Osteocyte (in vitro differentiated cells): Measurements from ENCODE around the gene FBXO34. TPM values are rescaled to one million over a fixed set of nuclear protein-coding genes. Genes with fewer than 3 reads are reported as not detected.

Source experiments
- DNase-seq: peaks from one replicate; pipeline ENCODE4 v3.0.0; 2021; ENCODE audit warnings: mixed read lengths; ENCODE audit not compliant: unreplicated experiment; ENCODE audit errors: extremely low spot score
- H3K27ac Mint-ChIP-seq: one replicate; pipeline ENCODE4 v1.8.0; 2021; ENCODE audit warnings: mild to moderate bottlenecking, mixed read lengths; ENCODE audit not compliant: unreplicated experiment
- H3K27me3 Mint-ChIP-seq: one replicate; pipeline ENCODE4 v1.8.0; 2021; ENCODE audit warnings: mixed read lengths; ENCODE audit not compliant: unreplicated experiment
- H3K36me3 Mint-ChIP-seq: one replicate; pipeline ENCODE4 v1.8.0; 2021; ENCODE audit warnings: mixed read lengths; ENCODE audit not compliant: unreplicated experiment
- H3K4me1 Mint-ChIP-seq: one replicate; pipeline ENCODE4 v1.8.0; 2021; ENCODE audit warnings: mixed read lengths; ENCODE audit not compliant: unreplicated experiment
- H3K4me3 Mint-ChIP-seq: one replicate; pipeline ENCODE4 v1.8.0; 2021; ENCODE audit warnings: mild to moderate bottlenecking, moderate library complexity, mixed read lengths; ENCODE audit not compliant: unreplicated experiment
- H3K9me3 Mint-ChIP-seq: one replicate; pipeline ENCODE4 v1.8.0; 2021; ENCODE audit warnings: mixed read lengths; ENCODE audit not compliant: unreplicated experiment
- total RNA-seq: library from RNA; stranded (reverse); gene quantifications from 2 replicates; pipeline ENCODE4 v1.2.1, GENCODE V29; 2021
- TF ChIP-seq, protein P1 (sequence below): fragments of 200-600 bp; sonication (generic); IDR thresholded peaks from 2 replicates; pipeline ENCODE4 v1.5.0; 2021; ENCODE audit warnings: antibody characterized with exemption, mild to moderate bottlenecking, moderate library complexity

Gene FBXO34
- total RNA-seq, 1 donor from 2014 or later, result 16.4 TPM

DNA sequence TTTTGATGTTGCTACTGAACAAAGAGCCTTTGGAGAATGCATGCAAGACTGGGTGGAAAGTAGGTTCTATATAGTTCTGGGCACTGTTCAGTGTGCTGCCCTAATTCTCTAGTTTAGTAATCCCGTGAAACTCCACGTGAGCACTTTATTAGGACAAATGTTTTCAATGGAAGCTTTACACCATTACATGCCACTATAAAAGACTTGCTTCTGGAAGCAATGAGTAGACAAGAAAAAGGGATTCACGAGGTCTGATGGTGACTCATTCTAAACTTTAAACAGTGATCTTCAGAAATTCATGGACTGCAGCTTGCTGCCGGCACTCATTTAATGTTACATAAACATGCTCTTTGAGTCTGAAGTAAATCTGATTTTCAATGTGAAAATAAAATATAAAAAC is 118.1 kb downstream of the FBXO34 start:
- Mint-ChIP-seq H3K36me3 (peaks cover 33% of the 10 kb centered on the region), H3K4me1 (peaks cover 19% of the 10 kb centered on the region), H3K27me3 (no peaks in the 10 kb centered on the region), H3K9me3 (no peaks in the 10 kb centered on the region), H3K27ac (peak overlapping the region; percentile 43), H3K4me3 (no peak overlapping the region)
- DNase-seq, result no peak
- TF ChIP-seq, protein P1, sequence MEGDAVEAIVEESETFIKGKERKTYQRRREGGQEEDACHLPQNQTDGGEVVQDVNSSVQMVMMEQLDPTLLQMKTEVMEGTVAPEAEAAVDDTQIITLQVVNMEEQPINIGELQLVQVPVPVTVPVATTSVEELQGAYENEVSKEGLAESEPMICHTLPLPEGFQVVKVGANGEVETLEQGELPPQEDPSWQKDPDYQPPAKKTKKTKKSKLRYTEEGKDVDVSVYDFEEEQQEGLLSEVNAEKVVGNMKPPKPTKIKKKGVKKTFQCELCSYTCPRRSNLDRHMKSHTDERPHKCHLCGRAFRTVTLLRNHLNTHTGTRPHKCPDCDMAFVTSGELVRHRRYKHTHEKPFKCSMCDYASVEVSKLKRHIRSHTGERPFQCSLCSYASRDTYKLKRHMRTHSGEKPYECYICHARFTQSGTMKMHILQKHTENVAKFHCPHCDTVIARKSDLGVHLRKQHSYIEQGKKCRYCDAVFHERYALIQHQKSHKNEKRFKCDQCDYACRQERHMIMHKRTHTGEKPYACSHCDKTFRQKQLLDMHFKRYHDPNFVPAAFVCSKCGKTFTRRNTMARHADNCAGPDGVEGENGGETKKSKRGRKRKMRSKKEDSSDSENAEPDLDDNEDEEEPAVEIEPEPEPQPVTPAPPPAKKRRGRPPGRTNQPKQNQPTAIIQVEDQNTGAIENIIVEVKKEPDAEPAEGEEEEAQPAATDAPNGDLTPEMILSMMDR, result no peak

DNA sequence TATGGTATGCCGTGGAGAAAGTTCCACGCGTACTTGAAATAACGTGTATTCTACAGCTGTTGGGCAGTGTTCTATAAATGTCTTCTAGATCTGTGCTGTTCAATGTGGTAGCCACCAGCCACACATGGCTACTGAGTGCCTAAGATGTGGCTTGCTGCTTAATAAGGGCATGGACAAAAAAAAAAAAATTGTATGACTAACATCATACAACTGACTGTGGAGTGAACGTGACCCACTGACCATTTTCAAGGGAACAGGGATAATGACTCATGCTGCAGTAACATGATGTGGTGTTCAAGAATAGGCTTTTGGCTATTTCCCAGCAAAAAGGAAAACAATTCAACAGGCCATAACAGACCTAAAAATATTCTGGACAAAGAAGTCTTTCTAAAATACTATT is 127.5 kb downstream of the FBXO34 start:
- Mint-ChIP-seq H3K4me1 (peaks cover 18% of the 10 kb centered on the region), H3K27me3 (no peaks in the 10 kb centered on the region), H3K27ac (peak overlapping the region; percentile 55), H3K9me3 (no peaks in the 10 kb centered on the region), H3K4me3 (no peak overlapping the region), H3K36me3 (peaks cover 12% of the 10 kb centered on the region)
- no peak for DNase-seq
- TF ChIP-seq, protein P1, result no peak

DNA sequence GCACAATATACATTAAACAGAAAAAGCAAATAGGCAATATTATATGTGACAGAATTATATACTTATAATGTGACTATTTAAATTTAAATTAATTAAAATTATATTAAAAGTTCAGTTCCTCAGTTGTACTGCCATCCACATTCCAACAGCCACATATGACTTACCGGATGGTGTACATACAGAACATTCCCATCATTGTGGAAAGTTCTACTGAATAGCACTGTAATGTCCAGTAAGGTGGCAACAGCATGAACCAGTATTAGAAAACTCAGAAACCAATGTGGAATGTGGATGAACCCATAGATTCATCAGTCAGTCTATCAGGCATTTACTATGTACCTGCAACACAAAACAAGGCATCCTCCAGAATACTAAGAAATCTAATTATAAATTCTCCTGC is 128.0 kb downstream of the FBXO34 start:
- Mint-ChIP-seq H3K36me3 (peaks cover 12% of the 10 kb centered on the region), H3K27ac (peak overlapping the region; percentile 55), H3K27me3 (no peaks in the 10 kb centered on the region), H3K9me3 (no peaks in the 10 kb centered on the region), H3K4me1 (peaks cover 18% of the 10 kb centered on the region), H3K4me3 (no peak overlapping the region)
- DNase-seq, result no peak
- TF ChIP-seq, protein P1, result no peak

DNA sequence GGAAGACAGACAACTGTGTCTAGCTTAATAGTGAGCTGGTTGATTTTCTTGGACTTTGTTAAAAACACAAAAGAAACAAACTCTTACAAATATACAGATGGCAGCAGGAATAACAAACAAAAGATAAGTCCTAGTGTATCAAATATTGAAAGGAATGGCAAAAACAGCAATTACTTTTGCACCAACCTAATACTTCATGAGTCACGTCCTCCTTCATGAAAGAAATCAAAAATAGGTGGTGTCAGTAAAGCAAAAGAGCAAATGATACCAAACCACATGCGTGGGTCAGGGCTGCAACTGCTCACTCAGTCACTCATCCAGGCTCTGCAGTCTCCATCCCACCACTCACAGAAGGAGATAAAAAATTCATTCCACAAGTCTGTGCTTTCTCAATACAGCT is 128.6 kb downstream of the FBXO34 start:
- peak overlapping the region; percentile 63 for H3K27ac Mint-ChIP-seq
- TF ChIP-seq, protein P1, result no peak
- no peak overlapping the region for H3K4me3 Mint-ChIP-seq
- H3K27me3 Mint-ChIP-seq, result no peaks in the 10 kb centered on the region
- no peaks in the 10 kb centered on the region for H3K9me3 Mint-ChIP-seq
- peaks cover 18% of the 10 kb centered on the region for H3K4me1 Mint-ChIP-seq
- H3K36me3 Mint-ChIP-seq, result peaks cover 9% of the 10 kb centered on the region
- no peak for DNase-seq

- Mint-ChIP-seq H3K36me3 (peaks cover 1% of the 10 kb centered on the region), H3K4me3 (no peak overlapping the region), H3K27me3 (no peaks in the 10 kb centered on the region), H3K27ac (peak overlapping the region; percentile 40), H3K9me3 (no peaks in the 10 kb centered on the region), H3K4me1 (peaks cover 18% of the 10 kb centered on the region)
- no peak for DNase-seq
- TF ChIP-seq, protein P1, result no peak
These were observed 130.5 kb downstream of the FBXO34 start for GRCh38 chr14:55401751-55402150.

Other genes starting within 250 kb of the FBXO34 start
- gene WDHD1, start 244.3 kb upstream of the FBXO34 start, total RNA-seq, result 7.0 and 8.0 TPM in 2 replicates
- gene SOCS4, start 244.2 kb upstream of the FBXO34 start, total RNA-seq, result 20.1 and 21.8 TPM in 2 replicates
- 85.7 and 102 TPM in 2 replicates for gene MAPK1IP1L, start 219.8 kb upstream of the FBXO34 start, total RNA-seq
- gene LGALS3, start 142.2 kb upstream of the FBXO34 start, total RNA-seq, result 90.8 and 91.0 TPM in 2 replicates
- gene DLGAP5, start 79.8 kb upstream of the FBXO34 start, total RNA-seq, result 11.5 and 11.7 TPM in 2 replicates
- gene ATG14, start 140.4 kb downstream of the FBXO34 start, total RNA-seq, result 13.8 and 14.5 TPM in 2 replicates
- not detected in 2 replicates for gene TBPL2, start 169.2 kb downstream of the FBXO34 start, total RNA-seq